ENCODE data around the gene BACE2. TPM values are rescaled to one million over a fixed set of nuclear protein-coding genes. Genes with fewer than 3 reads are reported as not detected.

Gene BACE2
- total RNA-seq, 4 donors from 2014 or later = 30.5 to 43.3 (median 36.6) TPM

DNA sequence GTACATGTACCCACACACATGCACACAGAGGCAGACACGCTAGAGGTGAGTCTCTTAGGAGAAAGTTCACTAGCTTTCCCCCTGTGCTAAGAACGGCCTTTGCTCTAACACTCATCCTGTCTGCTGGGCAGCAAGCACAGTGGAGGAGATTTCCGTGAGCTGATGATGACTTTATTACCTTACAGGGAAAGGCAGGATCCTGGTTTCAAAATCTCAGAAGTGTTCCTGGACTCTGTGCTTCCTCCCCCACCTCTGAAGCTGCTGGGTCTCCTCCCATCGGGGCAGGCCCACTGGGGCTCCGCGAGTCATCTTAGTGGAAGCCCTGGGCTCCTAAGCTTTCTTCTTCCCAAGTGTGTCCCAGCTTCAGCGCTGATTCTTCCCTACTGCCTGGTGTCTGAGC lies 151.3 kb downstream of the BACE2 start:
- DNase-seq = peak in 2 of 3 donors; percentile 74 to 75
- no peaks in the 10 kb centered on the region for H3K36me3 ChIP-seq
- no peaks in the 10 kb centered on the region for H3K9me3 ChIP-seq
- TF ChIP-seq CTCF (IDR thresholded peaks at IDR 0.05) = no peak
- TF ChIP-seq POLR2A (IDR thresholded peaks at IDR 0.05) = peak in 1 of 2 donors; percentile 56
- peak overlapping the region in 3 of 4 donors; percentile 94 to 98 (median 94) for H3K27ac ChIP-seq
- H3K27me3 ChIP-seq = peaks cover 0 to 4% of the 10 kb centered on the region in 2 donors
- peaks cover 0 to 45% (median 4%) of the 10 kb centered on the region in 4 donors for H3K4me1 ChIP-seq
- peak overlapping the region in 1 of 4 donors; percentile 15 for H3K4me3 ChIP-seq

DNA sequence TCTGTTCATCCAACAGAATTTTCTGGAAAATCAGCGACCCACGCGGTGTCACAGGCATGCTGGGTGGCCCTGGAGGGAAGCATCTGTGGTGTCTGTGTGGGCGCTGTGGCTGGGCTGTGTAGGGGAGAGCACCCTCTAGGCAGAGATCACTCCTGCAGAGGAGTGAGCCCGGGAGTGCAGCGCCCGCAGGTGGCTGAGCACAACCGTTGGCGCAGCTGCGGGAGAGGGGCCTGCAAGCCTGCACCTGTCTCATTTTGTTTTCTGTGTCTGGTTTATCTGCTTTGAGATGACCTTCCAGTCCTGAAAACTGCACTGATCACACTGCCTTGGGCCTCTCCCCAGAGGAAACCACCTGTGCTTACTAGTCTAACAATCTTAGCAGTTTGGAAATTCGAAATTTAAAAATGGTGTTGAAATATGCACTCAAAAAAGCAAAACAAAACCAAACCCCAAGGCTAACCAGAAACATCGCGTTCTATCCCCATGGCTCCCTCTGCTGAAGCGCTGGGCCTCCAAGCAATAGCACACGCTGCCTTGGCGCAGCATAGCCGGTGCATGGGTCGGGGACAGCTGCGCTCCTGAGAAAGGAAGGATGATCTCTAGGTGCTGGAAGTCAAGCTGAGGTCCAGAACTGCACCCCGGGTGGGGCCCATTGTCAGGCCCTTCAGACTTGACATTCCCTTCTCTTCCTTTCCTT lies 153.4 kb downstream of the BACE2 start:
- TF ChIP-seq POLR2A (IDR thresholded peaks at IDR 0.05) = no peak
- peak in 1 of 6 experiments; percentile 4 for TF ChIP-seq CTCF (IDR thresholded peaks at IDR 0.05)
- peak in 1 of 3 donors; percentile 24 for DNase-seq
- H3K9me3 ChIP-seq = no peaks in the 10 kb centered on the region
- peaks cover 0 to 4% (median 0%) of the 10 kb centered on the region in 3 donors for H3K36me3 ChIP-seq
- no peak overlapping the region for H3K4me3 ChIP-seq
- H3K27ac ChIP-seq = no peak overlapping the region
- H3K27me3 ChIP-seq = peaks cover 0 to 4% of the 10 kb centered on the region in 2 donors
- peaks cover 0 to 48% (median 4%) of the 10 kb centered on the region in 4 donors for H3K4me1 ChIP-seq

DNA sequence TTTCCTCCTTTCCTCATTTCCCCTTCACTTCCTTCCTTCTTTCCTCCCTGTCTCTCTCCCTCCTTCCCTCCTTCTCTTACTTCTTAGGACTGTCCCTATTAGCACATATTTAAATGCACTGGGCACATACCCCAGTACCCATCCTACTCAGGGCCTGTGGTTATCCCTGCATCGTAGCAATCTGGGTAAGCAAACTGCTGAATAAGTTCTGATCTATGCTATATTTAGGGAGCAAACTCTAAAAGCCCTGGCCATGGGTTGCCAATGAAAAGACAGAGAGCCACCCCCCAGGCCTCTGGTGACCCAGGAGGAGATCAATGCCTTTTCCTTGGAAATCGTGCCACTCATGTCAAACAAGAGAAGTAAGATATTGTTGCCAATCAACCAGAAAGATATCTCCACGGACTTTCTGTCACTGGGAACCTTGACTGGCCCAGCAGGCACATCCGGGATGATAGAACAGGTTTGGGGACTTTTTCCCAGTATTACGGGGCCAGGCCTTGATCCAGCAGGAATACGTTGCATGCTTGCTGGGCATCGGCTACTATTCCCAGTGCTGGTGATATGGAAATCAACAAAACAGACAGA lies 154.0 kb downstream of the BACE2 start:
- TF ChIP-seq CTCF (IDR thresholded peaks at IDR 0.05) = no peak
- no peak for TF ChIP-seq POLR2A (IDR thresholded peaks at IDR 0.05)
- no peak overlapping the region for H3K4me3 ChIP-seq
- no peak for DNase-seq
- peaks cover 0 to 4% (median 0%) of the 10 kb centered on the region in 3 donors for H3K36me3 ChIP-seq
- H3K4me1 ChIP-seq = peaks cover 0 to 49% (median 4%) of the 10 kb centered on the region in 4 donors
- H3K27me3 ChIP-seq = no peaks in the 10 kb centered on the region
- H3K27ac ChIP-seq = peak overlapping the region in 1 of 4 donors; percentile 35
- H3K9me3 ChIP-seq = no peaks in the 10 kb centered on the region

DNA sequence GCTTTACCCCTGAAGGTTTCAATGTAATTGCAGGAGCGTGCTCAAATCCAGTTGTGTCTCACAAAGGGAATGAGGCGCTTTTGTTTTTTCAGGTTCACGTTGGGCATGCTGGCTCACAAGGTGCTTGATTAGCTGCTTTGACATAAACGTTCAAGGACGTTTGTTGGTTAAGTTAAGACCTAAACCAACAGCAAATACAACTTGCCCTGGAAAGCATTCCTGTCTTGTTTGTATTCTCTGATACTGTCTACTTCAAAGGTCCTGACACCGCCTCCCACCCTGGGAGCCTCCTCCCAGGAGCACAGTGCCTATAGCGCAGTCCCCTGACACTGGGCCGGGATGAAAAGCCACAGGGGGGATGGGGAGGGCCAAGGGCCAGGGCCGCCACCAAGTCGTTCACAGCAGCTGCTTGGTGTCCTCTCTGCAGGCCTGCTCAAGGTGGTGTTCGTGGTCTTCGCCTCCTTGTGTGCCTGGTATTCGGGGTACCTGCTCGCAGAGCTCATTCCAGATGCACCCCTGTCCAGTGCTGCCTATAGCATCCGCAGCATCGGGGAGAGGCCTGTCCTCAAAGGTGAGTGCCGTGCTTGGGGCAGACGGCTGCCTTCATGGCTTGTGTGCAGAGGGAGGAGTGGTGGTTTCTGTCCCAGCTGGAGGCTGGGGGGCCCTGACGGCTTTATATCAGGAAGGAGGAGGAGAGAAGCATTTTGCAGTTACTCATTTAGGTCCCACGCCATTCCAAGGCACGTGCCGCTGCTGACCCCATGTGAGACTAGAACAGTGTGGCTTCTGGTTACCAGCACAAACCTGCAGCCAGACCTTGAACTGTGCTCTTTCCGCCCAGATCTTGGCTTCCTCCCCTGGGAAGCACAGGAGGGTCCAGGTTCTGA lies 154.8 kb downstream of the BACE2 start:
- H3K27ac ChIP-seq = peak overlapping the region in 1 of 4 donors; percentile 35

More for the DNA sequence above, 154.8 kb downstream of the BACE2 start:
- TF ChIP-seq POLR2A (IDR thresholded peaks at IDR 0.05) (no peak), CTCF (IDR thresholded peaks at IDR 0.05) (no peak)
- DNase-seq = no peak
- H3K4me3 ChIP-seq = no peak overlapping the region
- H3K4me1 ChIP-seq = peaks cover 0 to 49% (median 4%) of the 10 kb centered on the region in 4 donors
- peaks cover 0 to 10% (median 0%) of the 10 kb centered on the region in 3 donors for H3K36me3 ChIP-seq
- H3K9me3 ChIP-seq = no peaks in the 10 kb centered on the region
- H3K27me3 ChIP-seq = no peaks in the 10 kb centered on the region
